Inferior parietal cortex (tissue), 1 donor: ENCODE results near the gene KPTN.

Source experiments
- DNase-seq: peaks from one replicate; pipeline ENCODE4 v3.0.0-alpha.2; 2016; ENCODE audit errors: extremely low spot score

Gene KPTN

DNA sequence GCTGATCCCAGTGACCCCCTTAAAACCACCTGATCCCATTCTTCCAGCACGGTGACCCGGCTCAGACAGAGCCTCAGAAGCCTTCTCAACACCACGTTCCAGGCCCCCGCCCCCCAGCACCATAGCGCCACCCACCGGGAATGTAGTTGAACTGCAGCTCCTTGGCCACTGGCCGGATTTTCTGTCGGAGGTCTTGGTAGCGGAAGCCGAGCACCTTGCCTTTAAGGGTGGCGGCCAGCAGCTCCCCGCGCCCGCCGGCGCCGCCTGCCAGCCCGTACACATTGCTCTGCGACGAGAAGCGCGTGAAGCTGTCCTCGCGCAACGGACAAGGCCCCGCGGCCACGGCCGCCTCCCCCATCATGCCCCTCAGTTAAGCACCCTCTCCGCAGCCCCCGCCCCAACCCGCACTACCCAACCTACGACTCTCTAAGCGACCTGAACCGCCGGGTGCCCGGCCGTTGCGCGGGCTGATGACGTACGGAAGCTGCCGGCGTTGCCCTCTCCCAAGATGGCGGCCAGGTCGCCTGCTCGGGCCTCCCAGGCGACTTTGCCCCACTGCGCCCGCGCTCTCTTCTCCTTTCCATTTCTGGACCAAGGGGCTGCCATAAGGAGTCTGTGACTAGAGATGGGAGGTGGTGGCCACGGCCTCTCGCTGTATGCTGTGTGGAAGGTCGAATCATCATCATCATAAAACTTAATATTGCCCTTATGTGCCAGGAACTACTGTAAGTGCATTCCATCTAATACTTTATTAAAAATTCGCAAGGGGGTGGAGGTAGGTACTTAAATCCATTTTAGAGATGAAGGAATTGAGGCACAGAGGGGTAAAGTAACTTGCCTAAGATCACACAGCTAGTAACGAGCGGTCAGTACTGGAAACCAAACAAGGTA is at the start of gene KPTN:
KPTN (minus strand) TSS at position 420 of the 891 bp plus-strand sequence; CDS start at position 361, 59 bp downstream.
- DNase-seq = peak; percentile 84

DNA sequence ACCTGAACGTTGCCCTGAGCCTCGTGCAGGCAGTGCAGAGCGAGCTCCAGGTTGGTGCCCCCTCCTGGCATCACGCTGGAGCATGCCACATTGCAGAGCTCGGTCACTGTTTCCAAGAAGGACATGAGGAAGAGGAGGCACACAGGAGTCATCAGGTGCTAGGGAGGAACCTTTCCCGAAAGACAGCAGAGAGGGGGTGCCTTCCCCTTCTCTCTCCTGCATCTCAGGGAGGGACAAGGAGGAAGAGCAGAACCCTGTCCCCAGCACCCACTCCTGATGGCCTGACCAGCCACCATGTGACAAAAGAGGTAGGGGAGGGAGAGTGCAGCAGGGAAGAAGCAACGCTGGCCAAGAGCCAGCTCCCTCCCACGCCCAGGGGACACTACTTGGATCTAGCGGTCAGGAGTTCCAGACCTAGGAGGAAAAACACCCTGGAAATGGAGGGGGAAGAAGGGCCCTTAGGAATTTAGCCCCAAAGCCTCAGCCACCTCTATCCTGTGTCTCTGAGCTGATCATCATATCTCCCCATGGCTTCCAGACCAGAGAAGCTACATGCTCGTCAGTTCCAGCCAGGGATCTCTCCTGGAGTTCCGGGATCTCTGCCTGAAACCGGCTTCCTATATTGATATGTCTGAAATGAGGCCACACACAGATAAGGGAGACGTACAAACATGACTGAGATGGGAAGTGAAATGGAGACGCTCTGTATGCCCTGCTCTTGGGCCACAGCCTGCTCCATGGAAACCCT is 47.8 kb upstream of the KPTN start:
- no peak for DNase-seq

DNA sequence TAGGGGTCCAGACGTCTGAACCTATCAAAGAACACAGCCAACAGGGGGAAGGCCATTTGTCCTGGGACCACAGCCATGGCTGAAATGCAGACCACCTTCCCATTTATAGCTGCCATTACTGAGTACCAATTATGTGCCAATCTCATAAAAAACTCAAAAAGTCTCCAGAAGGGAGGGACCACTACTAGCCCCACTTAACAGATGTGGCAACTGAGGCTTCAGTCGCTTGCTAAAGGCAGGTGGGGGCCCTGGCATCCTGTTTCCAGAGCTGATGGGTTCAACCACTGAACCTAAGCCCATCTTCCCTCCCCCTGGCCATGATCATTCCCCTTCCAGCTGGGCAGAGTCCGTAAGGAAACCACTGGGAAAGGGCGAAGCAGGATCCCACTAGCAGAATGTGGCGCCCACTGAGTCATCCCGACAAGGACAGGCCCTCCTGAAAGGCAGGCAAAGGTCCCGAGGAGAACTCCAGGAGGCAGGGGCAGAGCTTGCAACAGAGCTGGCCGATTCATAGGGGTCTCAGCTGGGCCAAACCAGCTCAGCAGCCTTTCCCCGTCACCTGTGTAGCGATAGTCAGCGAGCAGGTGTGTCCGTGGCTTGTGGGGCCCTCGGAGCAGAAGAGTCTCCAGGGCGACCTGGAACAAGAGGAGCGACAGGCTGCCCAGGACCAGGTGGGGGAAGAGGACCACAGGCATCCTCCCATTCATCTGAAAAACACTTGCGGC is 45.2 kb upstream of the KPTN start:
- DNase-seq = no peak

DNA sequence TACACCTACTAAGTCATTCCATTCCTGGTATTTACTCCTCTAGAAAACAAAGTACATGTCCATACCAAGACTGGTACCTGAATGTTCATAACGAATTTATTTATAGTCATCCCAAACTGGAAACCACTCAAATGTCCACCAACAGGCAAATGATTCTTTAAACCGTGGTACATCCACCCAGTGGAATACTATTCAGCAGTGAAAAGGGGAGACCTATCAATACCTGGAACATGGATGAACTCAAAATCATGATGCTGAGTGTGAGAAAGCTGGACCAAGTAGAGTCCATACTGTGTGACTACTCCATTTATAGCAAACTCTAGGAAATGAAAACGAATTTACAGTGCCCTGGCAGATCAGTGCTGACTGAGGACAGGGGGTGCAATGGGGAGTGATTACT is 42.8 kb upstream of the KPTN start:
- no peak for DNase-seq

DNA sequence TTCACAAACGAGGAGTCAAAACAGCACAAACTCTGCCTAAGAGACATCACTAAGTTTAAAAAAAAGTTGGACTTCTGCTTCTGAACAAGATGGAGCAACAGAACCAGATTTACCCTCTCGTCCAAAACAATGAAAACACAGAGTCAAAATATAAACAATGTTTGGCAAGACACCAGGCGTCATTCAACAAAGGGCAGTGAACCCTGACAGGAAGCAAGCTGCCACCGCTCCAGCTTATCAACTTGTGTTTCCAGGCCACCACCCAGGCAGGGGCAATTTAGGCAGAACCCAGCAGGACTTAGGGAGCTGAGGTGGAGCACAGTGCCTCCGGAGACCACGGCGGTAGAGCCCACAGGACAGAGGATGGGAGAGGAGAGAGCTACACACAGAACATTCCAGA is 39.5 kb upstream of the KPTN start:
- no peak for DNase-seq

DNA sequence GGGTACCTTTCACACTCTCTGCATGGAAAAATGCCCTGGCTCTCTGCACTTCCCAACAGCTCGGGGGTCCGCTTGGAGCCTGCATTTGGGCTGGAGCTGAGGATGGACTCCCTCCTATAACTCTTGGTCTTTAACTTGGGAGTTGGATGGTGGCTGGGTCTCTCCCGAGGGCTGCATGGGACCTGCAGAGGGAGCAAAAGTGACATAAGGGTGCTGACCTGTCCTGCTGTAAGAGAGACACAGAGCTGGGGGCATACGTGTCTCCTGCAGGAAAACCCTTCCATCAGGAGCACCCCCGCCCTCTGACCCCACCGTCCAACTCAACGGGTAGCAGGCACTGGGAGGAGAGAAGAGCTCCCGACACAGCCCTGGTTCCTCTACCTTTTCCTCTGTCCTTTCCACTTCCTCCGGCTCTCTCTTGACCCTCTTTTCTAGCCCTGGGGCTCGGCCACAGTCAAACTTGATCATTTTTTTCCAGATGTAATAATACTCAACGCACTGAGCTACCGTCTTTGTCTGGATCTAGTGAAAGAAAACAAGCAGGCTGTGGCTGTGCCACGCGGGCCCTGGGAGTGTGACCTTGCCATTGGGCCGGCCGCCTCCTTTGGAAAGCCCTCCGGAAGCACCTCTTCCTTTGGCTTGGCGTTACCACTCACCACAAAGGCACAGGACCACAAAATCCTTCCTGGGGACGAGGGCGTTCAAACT is 37.6 kb upstream of the KPTN start:
- no peak for DNase-seq

DNA sequence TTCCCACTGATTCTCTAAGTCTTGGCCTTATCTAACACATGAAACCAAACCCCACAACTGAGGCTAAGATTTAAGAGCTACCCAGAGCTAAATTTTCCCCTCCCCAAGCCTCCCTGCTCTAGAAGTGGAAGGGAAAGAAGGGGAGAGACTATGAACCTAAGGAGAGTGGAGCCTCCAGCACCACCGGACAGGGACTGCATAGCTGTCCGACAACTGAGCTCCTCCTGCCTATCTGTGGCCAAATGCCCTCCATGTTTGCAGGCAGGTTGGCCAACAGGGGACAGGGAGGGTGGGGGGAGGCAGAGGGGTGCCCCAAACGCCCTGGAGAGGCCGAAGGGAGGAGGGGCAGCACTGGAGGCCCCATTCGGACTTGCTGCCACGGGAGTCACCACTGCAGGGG is 36.8 kb upstream of the KPTN start:
- no peak for DNase-seq

DNA sequence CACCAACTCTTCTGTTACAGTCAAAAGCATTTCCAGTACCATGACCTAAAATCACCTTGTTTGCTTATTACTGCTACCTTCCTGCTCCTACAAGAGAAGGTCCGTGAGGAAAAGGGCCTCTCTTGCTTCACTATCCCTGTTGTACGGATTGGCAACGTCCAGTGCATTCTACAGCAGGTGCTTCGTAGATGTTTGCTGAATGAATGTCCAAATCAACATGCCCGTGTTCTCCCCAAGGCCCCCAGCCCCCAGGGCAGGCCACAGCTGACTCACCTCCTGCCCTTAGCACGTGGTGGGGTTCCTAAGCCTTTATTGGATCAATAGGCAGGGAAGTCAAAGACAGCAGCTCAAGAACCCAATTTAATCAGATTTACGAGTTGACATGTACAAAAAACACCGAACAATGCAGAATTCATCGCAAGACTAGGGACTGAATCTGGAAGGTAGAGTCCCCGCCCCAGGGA is 36.4 kb upstream of the KPTN start:
- no peak for DNase-seq

DNA sequence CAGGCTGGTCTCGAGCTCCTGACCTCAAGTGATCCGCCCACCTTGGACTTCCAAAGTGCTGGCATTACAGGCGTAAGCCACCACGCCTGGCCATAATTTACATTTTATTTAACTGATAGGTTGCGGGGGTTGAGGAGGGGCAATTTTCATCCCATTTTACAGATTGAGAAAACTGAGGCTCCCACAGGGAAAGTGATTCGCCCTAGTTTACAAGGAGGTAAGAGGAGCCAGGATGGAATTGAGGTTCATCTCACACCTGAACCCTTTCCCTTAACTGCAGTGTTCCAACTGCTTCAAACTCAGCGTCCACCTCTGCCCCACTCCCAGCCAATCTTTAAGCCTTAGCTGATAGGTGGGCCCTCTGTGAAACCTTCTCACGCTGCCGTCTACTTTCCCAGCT is 34.8 kb upstream of the KPTN start:
- no peak for DNase-seq

DNA sequence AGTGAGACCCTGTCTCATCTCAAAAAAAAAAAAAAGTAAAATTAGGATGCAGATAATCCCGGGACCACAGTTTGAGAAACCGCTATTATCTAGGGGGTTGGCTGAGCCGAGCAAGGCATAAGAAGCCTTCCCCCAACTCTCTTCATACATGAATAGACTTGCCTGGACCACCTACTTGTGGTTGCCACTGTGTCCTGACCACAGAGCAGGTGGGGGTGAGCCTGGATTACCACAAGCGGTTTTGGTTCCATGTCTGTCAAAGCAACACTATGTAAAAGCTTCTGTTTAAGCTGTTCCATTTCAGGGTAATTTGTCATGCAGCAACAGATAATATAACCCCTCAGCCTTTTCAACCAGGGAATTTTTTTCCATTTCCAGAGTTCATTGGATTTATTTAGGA is 34.1 kb upstream of the KPTN start:
- no peak for DNase-seq

DNA sequence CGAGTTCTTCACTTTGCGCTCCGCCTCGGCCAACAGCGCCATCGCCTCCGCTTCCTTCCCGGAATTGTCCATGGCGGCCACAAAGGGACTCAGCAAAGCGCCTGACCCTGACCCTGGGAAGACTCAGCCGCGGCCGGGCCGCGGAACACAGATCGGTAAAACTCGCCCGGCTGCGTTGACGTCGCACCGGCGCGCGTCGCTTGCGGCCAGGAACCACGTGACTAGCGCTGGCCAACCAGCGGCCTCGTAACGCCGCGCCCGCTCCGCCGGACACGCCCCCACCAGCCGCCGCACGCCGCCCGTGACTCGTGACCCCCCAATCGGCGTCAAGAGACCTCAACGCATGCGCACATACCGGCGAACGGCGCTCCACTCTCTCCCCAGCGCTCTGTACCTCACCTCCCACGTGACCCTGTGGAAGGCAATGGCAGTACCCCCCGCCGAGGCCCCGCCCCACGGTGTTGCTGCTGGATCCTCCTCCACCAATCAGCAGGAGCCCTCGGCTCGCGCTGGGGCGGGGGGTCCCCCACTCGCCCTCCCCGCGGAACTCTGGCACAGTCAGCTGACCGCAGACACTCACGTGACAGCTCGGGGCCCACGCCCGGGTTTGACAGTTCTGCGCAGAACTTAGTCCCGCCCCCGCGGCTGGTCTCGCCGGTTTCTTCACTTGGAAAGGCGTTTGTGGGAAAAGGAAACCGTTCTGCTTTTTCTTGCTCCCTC is 31.0 kb upstream of the KPTN start, which contains the start of gene NAPA:
NAPA (minus strand) TSS at position 195 of the 720 bp plus-strand sequence; CDS start at position 72, 123 bp downstream.
- peak; percentile 99 for DNase-seq

DNA sequence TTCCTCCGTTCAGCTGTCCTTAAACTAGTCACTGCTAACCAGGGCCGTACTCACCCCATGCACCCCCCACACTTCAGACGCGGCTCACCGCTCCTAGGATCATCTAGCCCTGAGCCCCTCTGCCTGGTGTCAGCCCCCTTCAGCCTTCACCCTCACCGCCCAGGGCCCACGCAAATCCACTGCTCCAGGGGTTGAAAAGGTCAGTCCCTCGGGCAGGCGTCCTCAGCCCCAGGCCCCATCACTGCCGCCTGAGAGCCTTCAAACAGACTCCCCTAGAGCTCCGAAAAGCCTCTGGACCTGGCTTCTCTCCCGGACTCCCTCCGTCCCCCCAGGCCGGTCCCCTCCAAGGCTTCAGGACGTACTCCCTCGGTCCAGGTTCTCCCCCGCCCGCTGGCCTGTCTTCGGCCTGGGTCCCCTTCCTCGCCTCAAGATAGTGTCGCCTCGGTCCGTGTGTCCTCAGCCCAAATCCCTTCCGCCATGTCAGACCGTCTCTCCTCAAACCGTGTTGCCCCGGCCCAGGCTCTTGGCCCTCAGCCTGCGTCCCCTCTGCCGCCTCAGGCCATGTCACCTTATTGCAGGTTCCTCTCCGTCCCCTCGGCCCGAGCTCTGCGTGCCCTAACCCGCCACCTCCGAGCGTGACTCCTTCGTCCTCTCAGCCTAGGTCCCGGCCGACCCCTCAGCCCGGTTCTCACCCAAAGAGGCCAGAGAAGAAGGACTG is 30.3 kb upstream of the KPTN start:
- no peak for DNase-seq

DNA sequence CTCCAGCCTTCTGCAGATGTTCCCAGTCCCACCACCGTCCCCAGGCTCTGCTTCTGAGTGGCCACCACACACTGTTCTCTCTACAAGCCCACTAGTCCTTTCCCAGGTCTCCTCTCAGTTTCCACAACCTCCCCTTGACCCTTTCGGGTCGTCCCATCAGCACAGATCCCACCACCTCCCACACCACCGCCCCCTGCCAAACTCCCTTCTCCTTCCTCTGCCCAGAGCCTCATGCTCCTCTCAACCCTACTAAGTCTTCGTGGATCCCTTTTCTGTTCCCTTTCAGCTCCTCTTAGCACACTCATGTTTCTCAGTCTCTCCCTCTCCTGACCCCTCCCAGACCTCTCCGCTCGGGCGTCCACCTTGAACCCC is 28.9 kb upstream of the KPTN start:
- no peak for DNase-seq

DNA sequence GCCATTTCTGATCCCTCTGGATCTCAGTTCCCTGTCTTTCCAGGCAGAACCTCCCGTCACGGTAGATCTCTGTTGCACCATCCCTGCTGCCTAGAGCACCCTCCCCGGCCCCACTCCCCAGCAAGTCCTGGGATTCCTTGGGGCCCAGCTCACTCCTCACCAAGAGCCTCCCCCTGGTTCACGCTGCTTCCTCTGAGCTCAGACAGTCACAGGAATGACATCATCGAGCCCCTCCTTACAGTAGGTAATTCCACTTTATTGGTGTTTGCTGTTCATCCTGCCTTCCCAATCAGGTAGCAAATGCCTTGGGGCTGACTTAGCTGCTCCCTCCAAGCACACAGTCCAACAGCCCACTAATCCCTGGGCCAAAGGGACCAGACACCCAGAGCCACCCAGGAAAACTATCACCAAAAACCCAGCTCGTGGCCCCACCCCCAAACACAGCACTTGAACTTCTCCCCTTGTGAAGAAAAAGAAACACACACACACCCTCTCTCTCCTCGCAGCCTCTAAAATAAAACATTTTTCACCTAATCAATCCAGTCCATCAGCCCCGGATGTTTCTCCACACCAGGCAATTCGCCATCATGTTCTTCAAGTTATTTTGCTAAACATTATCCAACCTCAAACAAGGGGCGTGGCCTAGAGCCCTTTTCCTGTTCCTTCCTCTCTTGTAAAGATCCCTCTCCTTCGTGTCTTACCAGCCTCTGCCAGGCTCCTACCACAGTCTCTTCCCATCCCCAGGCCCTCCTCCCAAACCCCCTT is 28.3 kb upstream of the KPTN start:
- no peak for DNase-seq

DNA sequence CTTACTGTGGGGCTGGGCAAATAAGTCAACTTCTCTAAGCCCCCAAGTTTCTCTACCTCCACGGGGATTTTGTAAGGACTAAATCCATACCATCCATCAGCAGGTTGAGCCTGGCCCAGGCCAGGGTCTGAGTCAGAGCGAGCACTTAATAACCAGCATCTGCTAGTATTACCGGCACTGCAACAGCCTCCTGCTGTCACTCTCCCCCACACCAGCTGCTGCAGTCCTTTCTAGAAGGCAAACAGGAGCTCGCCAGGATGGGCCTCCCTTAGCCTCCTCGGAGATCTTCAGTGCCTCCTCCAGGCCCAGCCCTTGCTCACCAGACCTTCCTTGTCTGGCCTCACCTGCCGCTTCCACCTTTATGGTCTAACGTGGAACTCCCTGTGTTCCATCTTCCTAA is 27.7 kb upstream of the KPTN start:
- no peak for DNase-seq

DNA sequence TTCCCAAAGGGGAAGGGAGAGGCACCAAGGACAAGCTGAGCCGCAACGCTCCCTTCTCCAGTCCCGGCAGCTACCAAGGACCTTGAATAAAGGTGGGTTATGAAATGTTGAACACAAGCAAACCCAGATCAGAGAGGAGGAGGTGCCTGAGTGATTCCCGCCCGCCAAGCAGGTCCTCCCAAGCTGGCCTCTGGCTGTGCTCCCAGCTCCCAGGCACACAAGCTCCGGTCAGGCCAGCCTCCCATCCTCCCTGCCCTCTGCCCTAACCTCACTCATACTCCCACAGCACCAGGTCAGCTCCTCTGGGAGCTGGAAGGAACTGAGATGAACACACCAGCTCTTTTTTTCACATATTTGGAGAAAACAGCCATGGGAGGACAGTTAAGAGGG is 27.1 kb upstream of the KPTN start:
- DNase-seq = no peak

DNA sequence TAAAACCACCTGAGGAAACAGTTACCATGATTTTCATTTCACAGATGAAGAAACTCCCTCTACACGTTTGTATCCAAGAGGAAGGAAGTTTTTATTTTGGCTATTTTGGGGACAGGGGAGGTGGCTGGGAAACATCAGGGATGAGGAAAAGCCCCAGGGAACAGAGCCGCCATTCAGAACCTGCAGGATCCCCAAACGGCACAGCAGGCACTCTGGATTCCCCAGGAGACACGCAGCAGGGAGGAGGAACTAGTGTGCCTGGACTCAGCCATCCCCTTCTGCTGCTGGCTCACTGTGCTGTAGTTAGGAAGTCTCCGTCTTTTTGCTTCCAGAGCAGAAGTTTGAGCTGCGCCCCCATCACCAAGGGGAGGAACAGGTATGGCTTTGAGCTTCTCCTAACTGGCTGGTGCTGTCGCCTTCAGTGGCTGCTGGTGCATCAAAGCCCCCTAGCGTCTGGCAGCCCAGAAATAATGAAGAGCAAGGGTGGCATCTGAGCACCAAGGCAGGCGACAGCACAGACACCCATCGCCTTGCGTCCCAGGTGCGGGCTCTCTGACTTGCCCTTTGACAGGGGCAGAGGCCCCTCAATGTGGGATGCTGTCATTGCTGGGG is 26.6 kb upstream of the KPTN start:
- DNase-seq = no peak

DNA sequence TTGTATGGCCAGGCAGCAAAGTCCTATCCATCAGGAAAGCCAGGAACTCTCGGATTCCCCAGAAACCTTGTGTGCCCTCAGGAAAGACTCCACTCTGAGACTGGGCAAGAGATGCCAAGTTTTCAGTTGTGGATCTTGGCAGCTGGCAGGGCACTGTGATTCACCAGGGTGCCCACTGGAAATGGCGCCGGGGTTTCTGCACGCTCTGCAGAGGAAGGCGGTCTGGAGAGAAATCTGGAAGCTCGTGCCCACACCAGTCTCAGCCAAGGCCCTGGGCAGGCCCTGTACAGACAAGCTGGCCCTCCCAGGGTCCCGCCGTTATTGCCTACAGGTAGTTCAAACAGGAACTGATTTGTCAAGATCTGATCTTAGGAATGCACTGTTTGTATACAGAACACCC is 26.0 kb upstream of the KPTN start:
- DNase-seq = no peak
